AG08396 (cell line): Measurements from ENCODE around the gene SLC16A14.
A peak's percentile ranks its signal among the peaks of the same experiment; 100 is the strongest.

Experiments
- DNase-seq: peaks from one replicate; pipeline ENCODE4 v3.0.0; 2012; ENCODE audit warnings: low spot score, mixed read lengths

Gene SLC16A14

DNA sequence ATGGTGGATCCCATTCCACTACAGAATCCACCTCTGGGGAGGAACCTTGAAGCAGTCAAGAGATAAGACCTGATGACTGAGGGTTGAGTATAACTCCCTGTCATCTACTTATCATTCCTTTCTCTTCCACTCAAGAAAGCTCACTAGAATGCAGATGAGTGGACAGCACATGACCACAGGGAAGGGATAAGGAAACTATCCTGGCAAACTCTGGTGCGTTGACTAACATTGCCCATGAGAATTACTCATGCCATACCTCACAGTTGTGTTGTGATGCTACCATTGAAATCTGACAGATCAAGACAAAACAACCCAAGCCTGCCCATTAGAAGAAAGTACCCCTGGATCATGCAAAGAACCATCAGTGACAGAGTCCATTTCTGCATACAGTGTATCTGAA lies 26.5 kb downstream of the SLC16A14 start:
- DNase-seq = no peak

- DNase-seq = no peak
Measured at GRCh38 chr2:230023313-230023712, 45.4 kb downstream of the SLC16A14 start.

DNA sequence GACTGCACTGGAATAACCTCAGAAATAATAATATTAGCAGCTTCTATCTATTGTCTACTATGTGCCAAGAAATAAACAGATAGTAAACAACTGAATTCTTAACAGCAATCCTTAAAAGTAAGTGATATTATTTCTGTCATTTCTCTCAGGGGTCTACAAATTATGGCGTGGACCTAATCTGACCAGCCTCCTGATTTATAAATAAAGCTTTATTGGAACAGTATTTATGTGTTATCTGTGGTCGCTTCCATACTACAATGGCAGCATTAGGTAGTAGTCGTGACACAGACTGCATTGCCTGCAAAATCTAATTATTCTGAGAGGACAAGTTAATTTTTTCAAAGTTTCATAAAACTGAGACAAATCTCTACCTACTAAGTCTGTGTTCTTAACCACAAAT lies 49.0 kb downstream of the SLC16A14 start:
- no peak for DNase-seq

DNA sequence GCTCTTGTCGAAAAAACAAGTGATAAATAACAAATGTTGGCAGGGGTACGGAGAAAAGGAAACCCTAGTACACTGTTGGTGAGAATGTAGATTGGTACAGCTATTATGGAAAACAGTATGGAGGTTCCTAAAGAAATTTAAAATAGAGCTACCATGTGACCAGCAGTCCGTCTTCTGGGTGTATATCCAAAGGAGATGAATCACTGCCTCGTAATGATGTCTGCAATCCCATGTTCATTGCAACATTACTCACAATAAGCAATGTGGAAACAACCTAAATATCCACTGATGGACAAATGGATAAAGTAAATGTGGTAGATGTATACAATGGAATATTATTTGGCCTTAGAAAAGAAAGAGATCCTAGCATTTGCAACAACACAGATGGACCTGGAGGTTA lies 50.6 kb downstream of the SLC16A14 start:
- DNase-seq = peak; percentile 31

DNA sequence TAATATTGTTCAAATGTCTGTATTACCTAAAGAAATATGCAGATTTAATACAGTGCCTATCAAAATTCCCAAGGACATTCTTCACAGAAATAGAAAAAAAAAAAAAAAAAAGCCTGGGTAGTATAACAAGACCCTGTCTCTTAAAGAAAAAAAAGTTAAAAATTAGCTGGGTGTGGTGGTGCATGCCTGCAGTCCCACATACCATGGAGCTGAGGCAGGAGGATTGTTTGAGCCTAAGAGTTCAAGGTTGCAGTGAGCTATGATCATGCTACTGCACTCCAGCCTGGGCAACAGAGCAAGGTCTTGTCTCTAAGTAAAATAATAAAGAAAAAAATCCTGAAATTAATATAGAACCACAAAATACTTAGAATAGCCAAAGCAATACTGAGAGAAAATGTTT lies 51.9 kb downstream of the SLC16A14 start:
- no peak for DNase-seq

GRCh38 chr2:230012267-230012884 lies 56.3 kb downstream of the SLC16A14 start:
- no peak for DNase-seq

- peak; percentile 35 for DNase-seq
Measured at GRCh38 chr2:230011617-230012016, 57.1 kb downstream of the SLC16A14 start.

DNA sequence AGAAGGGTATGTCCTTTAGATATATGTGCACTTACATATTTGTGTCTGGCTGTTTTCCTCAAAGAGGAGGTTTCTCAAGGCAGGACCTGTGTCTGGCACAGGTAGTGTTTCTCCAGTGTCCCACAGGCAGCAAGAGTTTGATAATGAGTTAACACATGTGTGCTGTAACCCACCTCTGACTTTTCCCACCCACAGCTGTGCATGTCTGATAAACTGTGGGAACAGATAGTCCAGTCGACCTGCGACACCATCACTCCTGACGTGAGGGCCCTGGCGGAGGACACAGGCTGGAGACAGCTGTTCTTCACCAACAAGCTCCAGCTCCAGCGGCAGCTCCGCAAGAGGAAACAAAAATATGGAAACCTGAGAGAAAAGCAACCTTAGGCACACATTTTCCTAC lies 58.2 kb downstream of the SLC16A14 start:
- no peak for DNase-seq

GRCh38 chr2:230008708-230009066 lies 60.0 kb downstream of the SLC16A14 start:
- DNase-seq = no peak

- peak; percentile 47 for DNase-seq
Measured at GRCh38 chr2:230007931-230008707, 60.6 kb downstream of the SLC16A14 start.

DNA sequence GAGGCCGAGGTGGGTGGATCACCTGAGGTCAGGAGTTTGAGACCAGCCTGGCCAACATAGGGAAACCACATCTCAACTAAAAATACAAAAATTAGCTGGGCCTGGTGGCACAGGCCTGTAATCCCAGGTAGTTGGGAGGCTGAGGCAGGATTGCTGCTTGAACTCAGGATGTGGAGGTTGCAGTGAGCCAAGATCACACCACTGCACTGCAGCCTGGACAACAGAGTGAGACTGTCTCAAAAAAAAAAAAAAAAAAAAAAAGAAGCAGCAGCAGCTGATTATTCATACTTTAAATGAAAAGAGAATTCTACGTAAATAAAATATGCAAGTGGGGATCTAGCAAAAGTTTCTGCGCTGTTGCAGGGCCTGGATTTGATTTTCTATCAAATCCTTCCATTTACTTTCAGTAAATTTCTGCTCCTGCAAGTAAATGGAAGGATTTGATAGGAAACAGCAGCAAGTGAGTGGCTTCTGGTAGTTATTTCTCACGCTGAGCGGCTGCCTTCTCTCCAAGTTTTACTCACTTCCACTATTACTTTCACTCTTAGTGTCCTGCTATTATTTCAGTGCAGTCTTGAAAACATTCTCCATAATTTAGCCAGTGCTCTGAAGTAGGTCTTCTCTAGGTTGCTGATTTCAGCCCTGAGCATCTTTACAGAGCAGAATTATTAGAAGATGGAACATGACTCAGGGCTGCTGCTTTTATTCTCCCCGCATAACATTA lies 68.4 kb downstream of the SLC16A14 start:
- no peak for DNase-seq

DNA sequence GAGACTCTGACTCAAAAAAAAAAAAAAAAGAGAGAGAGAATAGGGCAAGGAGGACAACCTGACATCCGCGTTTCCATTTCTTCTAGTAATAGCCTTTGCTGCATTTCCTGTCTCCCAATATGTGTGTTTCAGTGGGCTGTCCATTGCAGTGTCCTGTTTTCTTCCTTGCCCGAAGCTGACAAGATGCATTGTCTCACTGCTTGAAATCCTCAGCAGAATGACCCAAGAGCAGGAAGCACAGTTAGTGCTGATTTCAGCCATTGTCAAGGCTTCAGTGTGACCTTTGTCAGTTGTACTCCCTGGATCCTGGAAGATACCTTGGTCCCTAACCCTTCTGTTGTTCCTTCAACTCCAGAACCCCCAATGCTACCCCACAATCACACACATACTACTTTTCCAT lies 71.2 kb downstream of the SLC16A14 start:
- no peak for DNase-seq

- no peak for DNase-seq
Measured at GRCh38 chr2:229996320-229996719, 72.4 kb downstream of the SLC16A14 start.

GRCh38 chr2:229993236-229993635 lies 75.5 kb downstream of the SLC16A14 start:
- no peak for DNase-seq
